ENCODE measurements around the gene ZNF710. TPM values are rescaled to one million over a fixed set of nuclear protein-coding genes. Genes with fewer than 3 reads are reported as not detected.

Gene ZNF710
- total and polyA plus RNA-seq, 2 of the 4 experiments (the other 2 are of a cell fraction) = 7.6 to 8.2 TPM

DNA sequence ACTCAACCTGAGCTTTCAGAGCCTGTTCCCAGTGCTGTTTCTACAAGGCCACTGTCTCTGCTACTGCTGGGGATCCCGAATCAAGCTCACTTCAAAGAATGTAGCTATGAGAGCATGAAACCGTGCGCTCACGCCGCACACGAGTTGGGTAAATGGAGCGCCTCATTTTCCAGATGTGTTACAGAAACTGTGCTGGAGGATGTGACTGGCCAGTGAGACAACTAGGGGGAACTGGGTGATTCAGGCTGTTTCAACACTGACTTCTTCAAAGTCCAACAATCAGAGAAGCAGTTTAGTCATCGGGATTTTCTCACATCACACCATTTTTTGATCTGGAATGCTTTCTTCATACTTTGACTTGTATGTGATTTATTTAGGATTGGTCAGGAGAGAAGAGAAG lies 3.5 kb downstream of the ZNF710 start:
- Histone ChIP-seq H4K5ac (ENCODE audit: low read depth, low read length) (peak overlapping the region; percentile 55), H2AK9ac (replicated peaks; ENCODE audit: low read depth, low read length, poor library complexity) (peak overlapping the region; percentile 66), H3K23ac (ENCODE audit: low read depth, low read length) (peak overlapping the region; percentile 43), H3K4me2 (ENCODE audit: low read depth, low read length) (peak overlapping the region; percentile 72), H3K4me3 (ENCODE audit: insufficient read depth, low read depth, low read length) (0 out of 2 replicates have a peak overlapping the region, but pooled peaks have one; percentile 5), H3K9ac (ENCODE audit: low read depth, low read length) (peak overlapping the region; percentile 68), H3K4me1 (ENCODE audit: control insufficient read depth, insufficient read depth, low read length) (peaks cover 25% of the 10 kb centered on the region), H3K79me1 (ENCODE audit: low read depth in 1 of 2, low read length in 2 of 2) (peaks cover 32 to 77% of the 10 kb centered on the region in 2 experiments), H3K36me3 (ENCODE audit: control insufficient read depth, insufficient read depth, low read length) (no peaks in the 10 kb centered on the region; the same call in 1 of the 2 replicates), H4K20me1 (ENCODE audit: insufficient read depth, low read length) (peaks cover 33% of the 10 kb centered on the region), H3K9me3 (ENCODE audit: control insufficient read depth, insufficient read depth, low read length) (no peaks in the 10 kb centered on the region), H3K9me1 (ENCODE audit: insufficient read depth, low read length) (peaks cover 25% of the 10 kb centered on the region; the same call in 1 of the 2 replicates), H2BK20ac (ENCODE audit: low read depth, low read length) (peak overlapping the region; percentile 5; the same call in 1 of the 2 replicates), H3K27ac (ENCODE audit: insufficient read depth, low read length) (peak overlapping the region; percentile 95), H2BK5ac (ENCODE audit: low read depth, low read length, poor library complexity, severe bottlenecking) (peak overlapping the region; percentile 82), H2AK5ac (ENCODE audit: low read depth, low read length) (peak overlapping the region; percentile 86), H3K4ac (ENCODE audit: low read depth, low read length) (peak overlapping the region; percentile 85), H3K18ac (ENCODE audit: low read depth, low read length) (peak overlapping the region; percentile 79), H2BK120ac (ENCODE audit: low read depth, low read length) (peak overlapping the region; percentile 62), H2BK15ac (ENCODE audit: low read depth, low read length) (peak overlapping the region; percentile 65; the same call in 1 of the 3 replicates), H3K56ac (ENCODE audit: extremely low read depth, insufficient read depth, low read length) (peak overlapping the region; percentile 51), H3K27me3 (ENCODE audit: control insufficient read depth, insufficient read depth, low read length) (no peaks in the 10 kb centered on the region), H4K91ac (ENCODE audit: insufficient read depth, low read depth, low read length) (peak overlapping the region; percentile 45), H4K8ac (ENCODE audit: low read depth in 2 of 2, low read length in 2 of 2) (peak overlapping the region; percentile 51 to 69), H3K14ac (replicated peaks; ENCODE audit: low read depth, low read length) (peak overlapping the region; percentile 70), H2AFZ (replicated peaks; ENCODE audit: low read length, poor library complexity) (peak overlapping the region; percentile 19)
- BruUV-seq (replicated peaks) = no TSS peak
- DNase-seq = peak; percentile 99
- CTCF ChIA-PET = interaction anchor here (0.6 kb wide), 1 partner anchor 18 kb away, joined by 4 read pairs; no protein-coding TSS in a partner anchor
- POLR2A ChIA-PET (ENCODE audit: unreplicated experiment) = no interaction called here
- dilution Hi-C loops (cut with HindIII; ENCODE audit: low sequenced_read_pairs, unreplicated experiment) (no loop called here), in situ Hi-C loops (cut with MboI; ENCODE audit: low sequenced_read_pairs) (no loop called here), intact Hi-C loops (cut with micrococcal nuclease) (loop anchor here (1.0 to 2.0 kb wide), 2 partner anchors 32 to 67 kb away; no protein-coding TSS in a partner anchor)
- WGBS, 2 experiments (ENCODE audit: extremely low coverage in 2 of 2, insufficient read length in 1 of 2) = 20% methylated on average over 1 of the region's 8 CpGs; no CpG with 5 or more reads in 1 of the 2 experiments
- peak; percentile 60 for ATAC-seq (ENCODE audit: low read depth)
- TF ChIP-seq BHLHE40 (IDR thresholded peaks at IDR 0.05; ENCODE audit: low read depth, low read length) (peak; percentile 94), CEBPB (IDR thresholded peaks at IDR 0.05; ENCODE audit: low read depth, low read length) (peak; percentile 94), CHD1 (IDR thresholded peaks at IDR 0.05; ENCODE audit: low read depth, low read length) (no peak), FOS (IDR thresholded peaks at IDR 0.05; ENCODE audit: low read depth, low read length) (peak; percentile 74), RAD21 (IDR thresholded peaks at IDR 0.05; ENCODE audit: low read length) (no peak), MAFK (IDR thresholded peaks at IDR 0.05; ENCODE audit: low read depth, low read length) (no peak), RCOR1 (IDR thresholded peaks at IDR 0.05; ENCODE audit: insufficient replicate concordance, low read length) (no peak), MAZ (IDR thresholded peaks at IDR 0.05; ENCODE audit: borderline replicate concordance, low read depth, low read length) (peak; percentile 43; the same call in 1 of the 2 replicates), MXI1 (IDR thresholded peaks at IDR 0.05; ENCODE audit: borderline replicate concordance, low read depth, low read length) (peak; percentile 84), SMC3 (IDR thresholded peaks at IDR 0.05; ENCODE audit: low read depth, low read length) (no peak), NFE2L2 (IDR thresholded peaks at IDR 0.05; ENCODE audit: low read depth, low read length) (no peak), POLR2A (IDR thresholded peaks at IDR 0.05; ENCODE audit: low read depth, low read length) (peak; percentile 76; the same call in 1 of the 2 replicates), RFX5 (IDR thresholded peaks at IDR 0.05; ENCODE audit: low read depth, low read length) (no peak)
- TF ChIP-seq, protein P1, sequence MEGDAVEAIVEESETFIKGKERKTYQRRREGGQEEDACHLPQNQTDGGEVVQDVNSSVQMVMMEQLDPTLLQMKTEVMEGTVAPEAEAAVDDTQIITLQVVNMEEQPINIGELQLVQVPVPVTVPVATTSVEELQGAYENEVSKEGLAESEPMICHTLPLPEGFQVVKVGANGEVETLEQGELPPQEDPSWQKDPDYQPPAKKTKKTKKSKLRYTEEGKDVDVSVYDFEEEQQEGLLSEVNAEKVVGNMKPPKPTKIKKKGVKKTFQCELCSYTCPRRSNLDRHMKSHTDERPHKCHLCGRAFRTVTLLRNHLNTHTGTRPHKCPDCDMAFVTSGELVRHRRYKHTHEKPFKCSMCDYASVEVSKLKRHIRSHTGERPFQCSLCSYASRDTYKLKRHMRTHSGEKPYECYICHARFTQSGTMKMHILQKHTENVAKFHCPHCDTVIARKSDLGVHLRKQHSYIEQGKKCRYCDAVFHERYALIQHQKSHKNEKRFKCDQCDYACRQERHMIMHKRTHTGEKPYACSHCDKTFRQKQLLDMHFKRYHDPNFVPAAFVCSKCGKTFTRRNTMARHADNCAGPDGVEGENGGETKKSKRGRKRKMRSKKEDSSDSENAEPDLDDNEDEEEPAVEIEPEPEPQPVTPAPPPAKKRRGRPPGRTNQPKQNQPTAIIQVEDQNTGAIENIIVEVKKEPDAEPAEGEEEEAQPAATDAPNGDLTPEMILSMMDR (conservative IDR thresholded peaks at IDR 0.05; ENCODE audit: low read depth, low read length) = no peak
- TF ChIP-seq, protein P2, sequence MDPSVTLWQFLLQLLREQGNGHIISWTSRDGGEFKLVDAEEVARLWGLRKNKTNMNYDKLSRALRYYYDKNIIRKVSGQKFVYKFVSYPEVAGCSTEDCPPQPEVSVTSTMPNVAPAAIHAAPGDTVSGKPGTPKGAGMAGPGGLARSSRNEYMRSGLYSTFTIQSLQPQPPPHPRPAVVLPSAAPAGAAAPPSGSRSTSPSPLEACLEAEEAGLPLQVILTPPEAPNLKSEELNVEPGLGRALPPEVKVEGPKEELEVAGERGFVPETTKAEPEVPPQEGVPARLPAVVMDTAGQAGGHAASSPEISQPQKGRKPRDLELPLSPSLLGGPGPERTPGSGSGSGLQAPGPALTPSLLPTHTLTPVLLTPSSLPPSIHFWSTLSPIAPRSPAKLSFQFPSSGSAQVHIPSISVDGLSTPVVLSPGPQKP (IDR thresholded peaks at IDR 0.05; ENCODE audit: borderline replicate concordance, low read depth, low read length) = no peak
- TF ChIP-seq, protein P3, sequence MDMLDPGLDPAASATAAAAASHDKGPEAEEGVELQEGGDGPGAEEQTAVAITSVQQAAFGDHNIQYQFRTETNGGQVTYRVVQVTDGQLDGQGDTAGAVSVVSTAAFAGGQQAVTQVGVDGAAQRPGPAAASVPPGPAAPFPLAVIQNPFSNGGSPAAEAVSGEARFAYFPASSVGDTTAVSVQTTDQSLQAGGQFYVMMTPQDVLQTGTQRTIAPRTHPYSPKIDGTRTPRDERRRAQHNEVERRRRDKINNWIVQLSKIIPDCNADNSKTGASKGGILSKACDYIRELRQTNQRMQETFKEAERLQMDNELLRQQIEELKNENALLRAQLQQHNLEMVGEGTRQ (IDR thresholded peaks at IDR 0.05; ENCODE audit: low read depth, low read length) = no peak
